Osteoblast (primary cell): Measurements from ENCODE around the gene TMEM108. TPM values are rescaled to one million over a fixed set of nuclear protein-coding genes. Genes with fewer than 3 reads are reported as not detected.

Source experiments
- DNase-seq: peaks from one replicate; pipeline ENCODE4 v3.0.0; 2011; ENCODE audit warnings: low spot score, mixed read lengths; ENCODE audit not compliant: insufficient read length; ENCODE audit errors: missing footprints
- H2AFZ ChIP-seq: 2 replicates; pipeline ENCODE4 v1.6.0; 2011; ENCODE audit warnings: mild to moderate bottlenecking, low read length
- H3K27ac ChIP-seq: 2 replicates; pipeline ENCODE4 v1.5.1; 2011; ENCODE audit warnings: mild to moderate bottlenecking, low read depth, low read length, moderate library complexity
- H3K27me3 ChIP-seq: 2 replicates; pipeline ENCODE4 v1.6.0; 2012; ENCODE audit warnings: mild to moderate bottlenecking, control low read depth, inconsistent platforms, low read length, moderate library complexity; ENCODE audit not compliant: insufficient read depth
- H3K36me3 ChIP-seq: 2 replicates; pipeline ENCODE4 v1.5.1; 2011; ENCODE audit warnings: mild to moderate bottlenecking, low read length, control low read depth, moderate library complexity; ENCODE audit not compliant: insufficient read depth
- H3K4me1 ChIP-seq: 2 replicates; pipeline ENCODE4 v1.5.1; 2011; ENCODE audit warnings: mild to moderate bottlenecking, low read length, control low read depth, moderate library complexity; ENCODE audit not compliant: insufficient read depth
- H3K4me2 ChIP-seq: 2 replicates; pipeline ENCODE4 v1.6.0; 2011; ENCODE audit warnings: mild to moderate bottlenecking, low read length; ENCODE audit not compliant: insufficient read depth
- H3K4me3 ChIP-seq: fragments of 200-600 bp; sonication (generic); 3 replicates; pipeline ENCODE4 v1.5.1; 2012; ENCODE audit warnings: mild to moderate bottlenecking, low read length, inconsistent platforms; ENCODE audit not compliant: insufficient read depth
- H3K79me2 ChIP-seq: 2 replicates; pipeline ENCODE4 v1.6.0; 2012; ENCODE audit warnings: mild to moderate bottlenecking, low read length, control low read depth, inconsistent platforms; ENCODE audit not compliant: insufficient read depth
- H3K9me3 ChIP-seq: 2 replicates; pipeline ENCODE4 v1.5.1; 2011; ENCODE audit warnings: low read depth, low read length, control low read depth
- H4K20me1 ChIP-seq: 2 replicates; pipeline ENCODE4 v1.6.0; 2012; ENCODE audit warnings: mild to moderate bottlenecking, low read length, control low read depth; ENCODE audit not compliant: insufficient read depth
- CTCF ChIP-seq: IDR thresholded peaks from 2 replicates; pipeline ENCODE4 v1.5.1; 2011; ENCODE audit warnings: mild to moderate bottlenecking, low read depth, low read length, moderate library complexity; ENCODE audit errors: extremely low read depth
- total RNA-seq: library from RNA; depleted of rRNA; stranded (reverse); fragments of >200 nt; gene quantifications from 2 replicates; pipeline ENCODE4 v1.2.3, GENCODE V29; 2012

Gene TMEM108
- total RNA-seq, 1 donor = 0.36 TPM

DNA sequence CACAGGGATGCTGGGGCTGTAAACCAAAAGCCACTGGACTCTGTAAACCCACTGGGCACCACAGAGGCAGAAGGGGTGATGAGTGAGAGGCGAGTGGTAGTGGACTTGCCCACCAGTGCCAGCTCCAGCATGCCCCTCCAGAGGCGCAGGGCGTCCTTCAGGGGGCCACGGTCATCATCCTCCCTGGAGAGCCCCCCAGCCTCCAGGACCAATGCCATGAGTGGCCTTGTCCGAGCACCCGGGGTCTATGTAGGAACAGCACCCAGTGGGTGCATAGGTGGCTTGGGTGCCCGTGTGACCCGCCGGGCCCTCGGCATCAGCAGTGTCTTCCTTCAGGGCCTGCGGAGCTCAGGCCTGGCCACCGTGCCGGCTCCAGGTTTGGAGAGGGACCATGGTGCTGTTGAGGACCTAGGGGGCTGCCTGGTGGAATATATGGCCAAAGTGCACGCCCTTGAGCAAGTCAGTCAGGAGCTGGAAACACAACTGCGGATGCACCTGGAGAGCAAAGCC, 361.9 kb downstream of the TMEM108 start, which contains the start of gene BFSP2:
BFSP2 (plus strand) TSS at position 51 of the 510 bp plus-strand sequence; CDS start at position 79, 28 bp downstream.
- Histone ChIP-seq H3K4me3 (no peak within 1 kb of the TSS), H2AFZ (no peak within 1 kb of the TSS), H3K27me3 (no peaks in the 10 kb centered on the region), H3K9me3 (no peaks in the 10 kb centered on the region), H3K4me2 (no peak within 1 kb of the TSS), H3K36me3 (no peaks in the 10 kb centered on the region), H4K20me1 (no peaks in the 10 kb centered on the region), H3K4me1 (peaks cover under 1% of the 10 kb centered on the region), H3K27ac (no peak within 1 kb of the TSS), H3K79me2 (no peaks in the 10 kb centered on the region)
- TF ChIP-seq CTCF = no peak
- DNase-seq = no peak

DNA sequence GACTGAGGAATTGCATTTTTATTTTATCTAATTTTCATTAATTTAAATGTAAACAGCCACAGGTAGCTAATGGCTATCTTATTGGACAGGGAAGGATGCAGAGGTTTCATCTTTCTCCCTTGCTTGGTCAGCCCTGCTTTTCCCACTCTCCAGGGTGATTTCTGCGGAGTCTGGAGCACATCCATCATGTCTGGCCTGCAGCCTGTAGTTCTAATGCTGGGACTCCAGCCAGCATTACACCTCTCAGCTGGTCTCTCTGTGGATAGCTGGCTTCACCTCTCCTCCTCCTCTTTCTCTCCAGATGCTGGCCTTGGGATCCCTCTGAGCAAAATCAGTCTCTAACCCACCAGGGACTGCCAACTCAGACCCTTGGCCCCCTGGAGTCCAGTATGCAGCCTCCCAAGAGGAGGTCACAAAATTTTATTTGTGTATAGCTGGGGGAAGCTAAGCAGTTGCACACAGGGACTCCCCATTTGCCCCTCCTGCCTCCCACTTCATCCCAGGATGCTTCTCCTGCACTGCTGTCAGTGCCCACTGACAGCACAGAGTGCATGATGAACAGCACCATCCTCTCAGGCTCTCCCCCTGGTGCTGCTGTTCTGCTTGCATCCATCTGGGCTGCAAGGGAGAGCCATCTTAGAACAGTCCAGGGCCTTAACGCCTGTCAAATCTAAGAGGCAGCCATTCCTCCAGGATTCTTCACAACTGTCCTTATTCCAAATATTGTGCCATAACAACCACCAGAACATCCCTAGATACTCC, 363.4 kb downstream of the TMEM108 start:
- Histone ChIP-seq H4K20me1 (no peaks in the 10 kb centered on the region), H3K79me2 (no peaks in the 10 kb centered on the region), H3K4me1 (no peaks in the 10 kb centered on the region), H3K4me2 (no peak overlapping the region), H3K36me3 (no peaks in the 10 kb centered on the region), H3K27ac (no peak overlapping the region), H3K4me3 (no peak overlapping the region), H3K9me3 (no peaks in the 10 kb centered on the region), H3K27me3 (no peaks in the 10 kb centered on the region), H2AFZ (no peak overlapping the region)
- no peak for DNase-seq
- TF ChIP-seq CTCF = no peak

GRCh38 chr3:133404920-133405319, 366.7 kb downstream of the TMEM108 start:
- no peak overlapping the region for H3K4me3 ChIP-seq
- DNase-seq = no peak
- H3K4me1 ChIP-seq = peaks cover 16% of the 10 kb centered on the region
- TF ChIP-seq CTCF = no peak
- no peaks in the 10 kb centered on the region for H3K27me3 ChIP-seq
- H3K79me2 ChIP-seq = no peaks in the 10 kb centered on the region
- no peak overlapping the region for H3K4me2 ChIP-seq
- H4K20me1 ChIP-seq = no peaks in the 10 kb centered on the region
- H3K9me3 ChIP-seq = no peaks in the 10 kb centered on the region
- H3K36me3 ChIP-seq = no peaks in the 10 kb centered on the region
- H3K27ac ChIP-seq = no peak overlapping the region
- no peak overlapping the region for H2AFZ ChIP-seq

- Histone ChIP-seq H4K20me1 (no peaks in the 10 kb centered on the region), H3K36me3 (no peaks in the 10 kb centered on the region), H3K9me3 (no peaks in the 10 kb centered on the region), H3K27me3 (no peaks in the 10 kb centered on the region), H3K27ac (peak overlapping the region; percentile 27), H3K4me1 (peaks cover 27% of the 10 kb centered on the region), H3K4me3 (no peak overlapping the region), H3K79me2 (no peaks in the 10 kb centered on the region), H3K4me2 (peak overlapping the region; percentile 49), H2AFZ (no peak overlapping the region)
- no peak for DNase-seq
- TF ChIP-seq CTCF = no peak
These were observed 370.2 kb downstream of the TMEM108 start for GRCh38 chr3:133408366-133408765.
